Naive B cell (primary cell): ENCODE results near the gene NOA1. TPM values are rescaled to one million over a fixed set of nuclear protein-coding genes. Genes with fewer than 3 reads are reported as not detected.

Source experiments
- ATAC-seq, 2 donors: fragments of 150-1000 bp; cut with Tn5 transposase; 2 replicates each; pipeline ENCODE4 v1.10.0; 2021; ENCODE audit warnings: low read depth in 2 of 2, mild to moderate bottlenecking in 2 of 2, moderate library complexity in 2 of 2
- DNase-seq: peaks from one replicate; pipeline ENCODE4 v3.0.0; 2022
- H3K27ac Mint-ChIP-seq, 6 donors: one replicate each; pipeline ENCODE4 v1.8.0; 2020 to 2022; ENCODE audit warnings: mild to moderate bottlenecking in 6 of 6, mixed read lengths in 6 of 6, moderate library complexity in 5 of 6, inconsistent platforms in 2 of 6
- H3K27me3 Mint-ChIP-seq, 3 donors: one replicate each; pipeline ENCODE4 v1.8.0; 2021 to 2022; ENCODE audit warnings: mixed read lengths in 3 of 3, mild to moderate bottlenecking in 1 of 3
- H3K36me3 Mint-ChIP-seq, 2 donors: one replicate each; pipeline ENCODE4 v1.8.0; 2020 to 2022; ENCODE audit warnings: mixed read lengths in 2 of 2, inconsistent platforms in 1 of 2, mild to moderate bottlenecking in 1 of 2
- H3K4me1 Mint-ChIP-seq, 3 donors: one replicate each; pipeline ENCODE4 v1.8.0; 2020 to 2022; ENCODE audit warnings: mixed read lengths in 3 of 3, inconsistent platforms in 1 of 3, mild to moderate bottlenecking in 1 of 3, moderate library complexity in 1 of 3
- H3K4me3 Mint-ChIP-seq, 8 donors: one replicate each; pipeline ENCODE4 v1.8.0; 2020 to 2022; ENCODE audit warnings: mild to moderate bottlenecking in 8 of 8, mixed read lengths in 8 of 8, moderate library complexity in 8 of 8, inconsistent platforms in 2 of 8
- H3K9me3 Mint-ChIP-seq, 7 donors: one replicate each; pipeline ENCODE4 v1.8.0; 2020 to 2022; ENCODE audit warnings: mixed read lengths in 7 of 7, mild to moderate bottlenecking in 5 of 7, inconsistent platforms in 2 of 7, moderate library complexity in 1 of 7
- polyA plus RNA-seq, 6 donors: library from polyadenylated mRNA; unstranded; fragments of 300-500 nt; fragmentation: Illumina TruSeq; gene quantifications; one replicate each; pipeline ENCODE4 v1.2.3, GENCODE V29; 2021; ENCODE audit warnings: low read depth in 6 of 6

Gene NOA1
- polyA plus RNA-seq, 6 donors from 2014 or later: 14.3 to 23.7 (median 18.3) TPM

DNA sequence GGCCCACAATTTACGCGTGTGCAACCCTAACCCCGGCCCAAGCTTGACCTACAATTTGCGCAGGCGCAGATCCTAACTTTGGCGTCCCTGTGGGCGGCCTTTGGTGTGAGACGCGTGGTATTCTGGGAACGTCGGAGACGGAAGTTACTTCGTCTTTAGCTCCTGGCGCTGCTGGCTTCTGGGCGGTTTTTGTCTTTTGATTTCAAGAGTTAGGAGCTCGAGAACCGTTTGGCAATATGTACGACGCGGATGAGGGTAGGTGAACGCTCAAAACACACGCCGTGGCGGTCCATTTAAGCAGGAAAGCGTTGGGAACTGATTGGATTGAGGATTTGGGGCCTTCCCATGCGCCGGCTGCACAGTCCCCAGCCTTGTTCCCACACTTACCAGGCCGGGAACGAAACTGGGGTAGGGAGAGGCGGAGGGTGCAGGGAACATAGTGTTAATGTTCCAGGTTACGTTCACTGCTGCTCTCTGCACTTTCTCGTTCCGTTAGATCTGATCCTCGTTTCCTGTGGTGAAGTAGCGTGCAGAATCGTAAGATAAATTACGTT, 1.4 kb upstream of the NOA1 start, which contains the start of gene POLR2B:
POLR2B (plus strand) TSS at position 147 of the 554 bp plus-strand sequence; CDS start at position 237, 90 bp downstream.
- Mint-ChIP-seq H3K4me3 (peak within 1 kb of the TSS; percentile 98 to 100 (median 100)), H3K36me3 (peaks cover 3 to 10% of the 10 kb centered on the region in 2 donors), H3K9me3 (peaks cover 0 to 3% (median 0%) of the 10 kb centered on the region in 7 donors), H3K27ac (peak within 1 kb of the TSS; percentile 98 to 100 (median 98)), H3K27me3 (no peaks in the 10 kb centered on the region), H3K4me1 (peaks cover 45 to 76% (median 63%) of the 10 kb centered on the region in 3 donors)
- DNase-seq: peak; percentile 84
- peak; percentile 45 to 51 for ATAC-seq

DNA sequence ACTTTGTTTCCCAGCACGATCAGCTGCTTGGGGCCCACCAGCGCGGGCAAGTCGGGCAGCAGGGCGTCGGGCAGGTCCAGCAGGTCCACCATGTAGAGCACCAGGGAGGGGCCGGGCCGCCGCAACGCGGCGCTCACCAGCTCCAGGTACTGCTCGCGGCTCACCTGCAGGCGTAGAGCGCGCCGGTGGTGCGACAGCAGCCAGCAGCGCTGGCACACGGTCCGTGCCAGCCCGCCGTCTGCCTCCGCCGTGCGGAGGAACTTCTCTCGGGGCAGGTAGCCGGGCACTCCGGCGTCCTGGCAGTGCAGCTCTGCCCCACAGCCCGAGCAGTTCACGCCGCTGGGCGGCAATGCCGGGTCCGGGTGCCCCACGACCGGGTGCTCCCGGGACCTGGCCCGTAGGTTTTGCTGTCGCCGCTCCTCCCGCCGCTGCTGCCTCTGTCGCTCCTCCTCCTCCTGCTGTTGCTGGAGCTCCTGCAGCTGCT, 527 bp downstream of the NOA1 start:
- H3K4me1 Mint-ChIP-seq: peaks cover 45 to 64% (median 60%) of the 10 kb centered on the region in 3 donors
- H3K4me3 Mint-ChIP-seq: peak overlapping the region; percentile 98 to 100 (median 100)
- H3K27ac Mint-ChIP-seq: peak overlapping the region; percentile 97 to 100 (median 98)
- ATAC-seq (peak; percentile 27 to 28), DNase-seq (no peak)
- H3K36me3 Mint-ChIP-seq: peaks cover 14 to 27% of the 10 kb centered on the region in 2 donors
- H3K9me3 Mint-ChIP-seq: peaks cover 0 to 3% (median 0%) of the 10 kb centered on the region in 7 donors
- H3K27me3 Mint-ChIP-seq: no peaks in the 10 kb centered on the region

DNA sequence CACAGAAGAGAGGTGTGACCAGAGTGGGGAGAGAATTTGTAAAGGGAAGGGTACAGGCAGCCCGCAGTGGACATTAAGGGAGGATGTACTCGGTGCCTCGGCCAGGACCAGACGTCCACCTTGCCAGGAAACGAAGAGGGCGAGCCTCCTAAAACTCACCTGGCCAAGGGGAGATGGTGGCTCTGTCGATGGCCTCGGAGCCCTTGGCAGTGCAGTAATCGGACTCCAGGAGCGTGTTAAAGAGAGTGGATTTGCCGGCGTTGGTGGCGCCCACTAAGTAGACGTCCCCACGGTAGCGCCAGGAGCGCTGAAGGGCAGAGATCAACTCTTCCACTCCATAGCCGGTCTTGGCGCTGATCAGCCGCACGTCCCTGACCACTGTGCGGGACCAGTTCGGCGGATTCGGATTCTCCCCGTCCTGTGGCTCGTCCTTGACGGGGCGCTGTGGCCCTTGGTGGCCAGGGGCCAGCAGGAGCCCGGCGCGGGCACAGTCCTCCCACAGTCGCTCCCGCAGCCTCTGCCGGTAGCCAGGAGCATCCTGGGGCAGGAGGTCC, 1.0 kb downstream of the NOA1 start:
- Mint-ChIP-seq H3K36me3 (peaks cover 14 to 28% of the 10 kb centered on the region in 2 donors), H3K27me3 (no peaks in the 10 kb centered on the region), H3K4me3 (peak overlapping the region; percentile 98 to 100 (median 100)), H3K27ac (peak overlapping the region in 4 of 6 donors; percentile 14 to 88 (median 80)), H3K4me1 (peaks cover 39 to 59% (median 55%) of the 10 kb centered on the region in 3 donors), H3K9me3 (peaks cover 0 to 3% (median 0%) of the 10 kb centered on the region in 7 donors)
- no peak for ATAC-seq
- DNase-seq: no peak

GRCh38 chr4:56973336-56973735, 4.1 kb downstream of the NOA1 start:
- Mint-ChIP-seq H3K27me3 (no peaks in the 10 kb centered on the region), H3K9me3 (peaks cover 0 to 3% (median 0%) of the 10 kb centered on the region in 7 donors), H3K4me1 (peaks cover 21 to 38% (median 26%) of the 10 kb centered on the region in 3 donors), H3K27ac (peak overlapping the region in 1 of 6 donors; percentile 64), H3K36me3 (peaks cover 14 to 28% of the 10 kb centered on the region in 2 donors), H3K4me3 (peak overlapping the region in 1 of 8 donors; percentile 75)
- DNase-seq (no peak), ATAC-seq (no peak)

- Mint-ChIP-seq H3K4me1 (peaks cover 21 to 36% (median 23%) of the 10 kb centered on the region in 3 donors), H3K27ac (no peak overlapping the region), H3K36me3 (peaks cover 14 to 28% of the 10 kb centered on the region in 2 donors), H3K9me3 (peaks cover 0 to 3% (median 0%) of the 10 kb centered on the region in 7 donors), H3K4me3 (peak overlapping the region in 1 of 8 donors; percentile 69), H3K27me3 (no peaks in the 10 kb centered on the region)
- no peak for DNase-seq
- no peak for ATAC-seq
Observed at GRCh38 chr4:56972809-56973208, 4.6 kb downstream of the NOA1 start.

DNA sequence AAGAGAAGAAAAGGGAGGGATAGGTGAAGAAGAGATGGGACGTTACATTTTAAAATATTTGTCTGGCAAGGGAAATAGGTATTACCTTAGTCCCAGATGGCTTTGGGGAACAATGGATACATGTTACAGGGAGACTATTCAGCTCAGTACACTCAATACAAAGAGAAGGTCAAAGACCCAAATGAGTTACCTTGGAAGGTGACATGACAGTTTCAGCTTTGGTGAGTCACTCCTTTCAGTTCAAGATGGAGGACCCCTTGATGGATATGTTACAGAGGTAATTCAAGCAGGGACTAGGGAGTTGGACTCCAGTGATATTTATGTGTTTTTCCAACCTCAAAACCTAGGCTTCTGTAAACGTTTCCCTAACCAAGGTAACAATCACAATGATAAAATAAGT, 5.0 kb downstream of the NOA1 start:
- no peak for DNase-seq
- Mint-ChIP-seq H3K36me3 (peaks cover 14 to 27% of the 10 kb centered on the region in 2 donors), H3K4me1 (peaks cover 18 to 32% (median 21%) of the 10 kb centered on the region in 3 donors), H3K4me3 (peak overlapping the region in 2 of 8 donors; percentile 16 to 69), H3K27ac (peak overlapping the region in 2 of 6 donors; percentile 12 to 21), H3K9me3 (peaks cover 0 to 3% (median 0%) of the 10 kb centered on the region in 7 donors), H3K27me3 (no peaks in the 10 kb centered on the region)
- ATAC-seq: no peak

DNA sequence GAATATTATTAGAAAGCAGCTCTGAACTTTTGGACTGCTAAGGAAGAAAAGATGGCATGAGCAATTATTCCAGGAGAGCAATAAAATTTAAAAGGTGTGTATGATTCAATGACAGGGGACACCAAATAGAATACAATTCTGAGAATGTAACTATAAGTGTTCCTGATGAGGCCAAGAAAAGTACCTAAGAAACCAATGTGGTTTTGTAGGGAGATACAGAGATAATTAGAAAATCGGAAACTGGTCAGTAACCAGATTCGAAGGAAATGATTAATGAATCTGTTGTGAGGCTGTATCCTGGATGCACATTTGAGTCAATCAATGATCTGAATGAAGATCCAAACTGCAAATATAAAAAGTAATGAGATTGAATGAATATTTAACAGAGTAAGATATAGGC, 6.0 kb downstream of the NOA1 start:
- Mint-ChIP-seq H3K36me3 (peaks cover 14 to 23% of the 10 kb centered on the region in 2 donors), H3K4me1 (peaks cover 15 to 25% (median 17%) of the 10 kb centered on the region in 3 donors), H3K4me3 (no peak overlapping the region), H3K27me3 (no peaks in the 10 kb centered on the region), H3K9me3 (peaks cover 0 to 2% (median 0%) of the 10 kb centered on the region in 7 donors), H3K27ac (no peak overlapping the region)
- DNase-seq (no peak), ATAC-seq (no peak)

GRCh38 chr4:56961107-56961500, 16.3 kb downstream of the NOA1 start:
- H3K27me3 Mint-ChIP-seq: no peaks in the 10 kb centered on the region
- ATAC-seq: no peak
- H3K4me3 Mint-ChIP-seq: no peak overlapping the region
- H3K27ac Mint-ChIP-seq: peak overlapping the region in 2 of 6 donors; percentile 9 to 29
- H3K4me1 Mint-ChIP-seq: no peaks in the 10 kb centered on the region
- DNase-seq: no peak
- peaks cover 7 to 11% of the 10 kb centered on the region in 2 donors for H3K36me3 Mint-ChIP-seq
- no peaks in the 10 kb centered on the region for H3K9me3 Mint-ChIP-seq

- Mint-ChIP-seq H3K27ac (no peak overlapping the region), H3K4me1 (no peaks in the 10 kb centered on the region), H3K4me3 (no peak overlapping the region), H3K27me3 (no peaks in the 10 kb centered on the region), H3K9me3 (no peaks in the 10 kb centered on the region), H3K36me3 (peaks cover 0 to 5% of the 10 kb centered on the region in 2 donors)
- DNase-seq (no peak), ATAC-seq (no peak)
Observed at GRCh38 chr4:56959100-56959499, 18.3 kb downstream of the NOA1 start.

DNA sequence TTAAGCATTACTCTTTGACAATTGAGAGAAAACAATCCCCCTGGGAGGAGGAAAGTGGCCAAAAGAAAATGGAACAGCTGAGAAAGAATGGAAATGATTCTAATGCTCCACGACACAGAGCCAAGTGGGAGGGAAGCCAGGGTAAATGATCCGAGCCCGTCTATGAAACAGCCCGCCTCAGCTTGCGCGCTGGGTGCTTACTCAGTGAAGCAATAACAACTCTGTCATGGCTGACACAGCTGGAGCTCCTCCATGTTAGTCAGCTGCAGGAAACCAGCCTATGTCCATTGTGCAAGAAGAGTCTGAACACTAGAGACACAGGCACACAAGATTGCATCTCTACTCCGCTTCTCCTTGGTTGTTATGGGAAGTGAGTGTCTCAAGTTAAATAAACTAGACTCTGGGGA, 19.3 kb downstream of the NOA1 start:
- no peak overlapping the region for H3K4me3 Mint-ChIP-seq
- no peaks in the 10 kb centered on the region for H3K9me3 Mint-ChIP-seq
- no peaks in the 10 kb centered on the region for H3K4me1 Mint-ChIP-seq
- peaks cover 0 to 5% of the 10 kb centered on the region in 2 donors for H3K36me3 Mint-ChIP-seq
- no peak overlapping the region for H3K27ac Mint-ChIP-seq
- ATAC-seq (no peak), DNase-seq (no peak)
- H3K27me3 Mint-ChIP-seq: no peaks in the 10 kb centered on the region

- Mint-ChIP-seq H3K9me3 (no peaks in the 10 kb centered on the region), H3K4me3 (no peak overlapping the region), H3K36me3 (no peaks in the 10 kb centered on the region), H3K27ac (no peak overlapping the region), H3K4me1 (no peaks in the 10 kb centered on the region), H3K27me3 (no peaks in the 10 kb centered on the region)
- no peak for ATAC-seq
- DNase-seq: no peak
Observed at GRCh38 chr4:56953680-56954520, 23.5 kb downstream of the NOA1 start.

- peaks cover 15 to 16% of the 10 kb centered on the region in 2 donors for H3K36me3 Mint-ChIP-seq
Observed at GRCh38 chr4:56941403-56941802, 36.0 kb downstream of the NOA1 start.

GRCh38 chr4:56940971-56941370, 36.4 kb downstream of the NOA1 start:
- ATAC-seq: no peak
- Mint-ChIP-seq H3K9me3 (no peaks in the 10 kb centered on the region), H3K27me3 (no peaks in the 10 kb centered on the region), H3K36me3 (peaks cover 15 to 16% of the 10 kb centered on the region in 2 donors), H3K4me3 (no peak overlapping the region), H3K4me1 (peaks cover 0 to 10% (median 0%) of the 10 kb centered on the region in 3 donors), H3K27ac (peak overlapping the region in 1 of 6 donors; percentile 64)
- DNase-seq: no peak

More at GRCh38 chr4:56941403-56941802, 36.0 kb downstream of the NOA1 start:
- H3K27ac Mint-ChIP-seq: no peak overlapping the region
- no peaks in the 10 kb centered on the region for H3K27me3 Mint-ChIP-seq
- H3K9me3 Mint-ChIP-seq: no peaks in the 10 kb centered on the region
- ATAC-seq (no peak), DNase-seq (no peak)
- no peak overlapping the region for H3K4me3 Mint-ChIP-seq
- H3K4me1 Mint-ChIP-seq: peaks cover 0 to 10% (median 0%) of the 10 kb centered on the region in 3 donors
